Vagina (tissue), 2 donors: ENCODE data around the gene DAPK3. TPM values are rescaled to one million over a fixed set of nuclear protein-coding genes. Genes with fewer than 3 reads are reported as not detected.
"Not testable (repeated sequence)": the region's sequence is repeated elsewhere in the genome, so short reads cannot be mapped to it uniquely, and the experiment has no call there.

Experiments
- DNase-seq, 2 donors: peaks; one replicate each; pipeline ENCODE4 v3.0.0-alpha.2; 2017; ENCODE audit errors: extremely low spot score in 2 of 2
- H3K27ac ChIP-seq: fragments of 200-600 bp; sonication (generic); one replicate; pipeline ENCODE4 v1.5.1; 2019
- H3K27me3 ChIP-seq: fragments of 200-600 bp; sonication (generic); one replicate; pipeline ENCODE4 v1.5.1; 2019
- H3K36me3 ChIP-seq, 2 donors: fragments of 200-600 bp; sonication (generic); one replicate each; pipeline ENCODE4 v1.5.1; 2017 to 2019
- H3K4me1 ChIP-seq: fragments of 200-600 bp; sonication (generic); one replicate; pipeline ENCODE4 v1.5.1; 2019
- H3K4me3 ChIP-seq, 2 donors: fragments of 200-600 bp; sonication (generic); 1 replicate in 1 of 2; 2 replicates in 1 of 2; pipeline ENCODE4 v1.5.1; 2016 to 2019
- H3K9me3 ChIP-seq: fragments of 200-600 bp; sonication (generic); one replicate; pipeline ENCODE4 v1.5.1; 2019
- POLR2A ChIP-seq, 2 donors: fragments of 450-650 bp; IDR thresholded peaks; one replicate each; pipeline ENCODE4 v1.6.1; 2017; ENCODE audit warnings: antibody characterized with exemption in 2 of 2, mild to moderate bottlenecking in 2 of 2, moderate library complexity in 2 of 2
- POLR2AphosphoS5 ChIP-seq, 2 donors: sonication (generic); formaldehyde crosslinking; IDR thresholded peaks; one replicate each; pipeline ENCODE4 v1.9.0; 2017; ENCODE audit warnings: antibody characterized with exemption in 2 of 2, mild to moderate bottlenecking in 2 of 2, low read depth in 1 of 2; ENCODE audit not compliant: insufficient read depth in 1 of 2
- intact Hi-C: fragments of 100-400 bp; cut with DNase I; formaldehyde crosslinking; loops from one replicate; pipeline ENCODE4 v1.15.1; 2023
- total RNA-seq: library from RNA; depleted of rRNA; stranded (reverse); fragments of >200 nt; gene quantifications from one replicate; pipeline ENCODE4 v1.2.3, GENCODE V29; 2016
- TF ChIP-seq, protein P1 (sequence below), 3 experiments: fragments of 450-650 bp in 2 of 3; fragments of 200-600 bp in 1 of 3; sonication (generic) in 1 of 3; IDR thresholded peaks; one replicate each; pipeline ENCODE4 v1.5.1; 2017 to 2019; ENCODE audit warnings: antibody characterized with exemption in 3 of 3, mild to moderate bottlenecking in 2 of 3, moderate library complexity in 2 of 3

DAPK3 gene
- total RNA-seq, 1 donor from 2014 or later, result 62.4 TPM

- Histone ChIP-seq H3K36me3 (peaks cover 0 to 19% of the 10 kb centered on the region in 2 donors), H3K27me3 (no peaks in the 10 kb centered on the region), H3K27ac (no peak overlapping the region), H3K4me1 (peaks cover 48% of the 10 kb centered on the region), H3K4me3 (no peak overlapping the region), H3K9me3 (no peaks in the 10 kb centered on the region)
- DNase-seq, result no peak
- intact Hi-C loops, result no loop called here
- TF ChIP-seq POLR2AphosphoS5 (IDR thresholded peaks at IDR 0.05; ENCODE audit: insufficient read depth in 1 of 2, low read depth in 1 of 2) (no peak), POLR2A (IDR thresholded peaks at IDR 0.05) (no peak)
- TF ChIP-seq, protein P1, sequence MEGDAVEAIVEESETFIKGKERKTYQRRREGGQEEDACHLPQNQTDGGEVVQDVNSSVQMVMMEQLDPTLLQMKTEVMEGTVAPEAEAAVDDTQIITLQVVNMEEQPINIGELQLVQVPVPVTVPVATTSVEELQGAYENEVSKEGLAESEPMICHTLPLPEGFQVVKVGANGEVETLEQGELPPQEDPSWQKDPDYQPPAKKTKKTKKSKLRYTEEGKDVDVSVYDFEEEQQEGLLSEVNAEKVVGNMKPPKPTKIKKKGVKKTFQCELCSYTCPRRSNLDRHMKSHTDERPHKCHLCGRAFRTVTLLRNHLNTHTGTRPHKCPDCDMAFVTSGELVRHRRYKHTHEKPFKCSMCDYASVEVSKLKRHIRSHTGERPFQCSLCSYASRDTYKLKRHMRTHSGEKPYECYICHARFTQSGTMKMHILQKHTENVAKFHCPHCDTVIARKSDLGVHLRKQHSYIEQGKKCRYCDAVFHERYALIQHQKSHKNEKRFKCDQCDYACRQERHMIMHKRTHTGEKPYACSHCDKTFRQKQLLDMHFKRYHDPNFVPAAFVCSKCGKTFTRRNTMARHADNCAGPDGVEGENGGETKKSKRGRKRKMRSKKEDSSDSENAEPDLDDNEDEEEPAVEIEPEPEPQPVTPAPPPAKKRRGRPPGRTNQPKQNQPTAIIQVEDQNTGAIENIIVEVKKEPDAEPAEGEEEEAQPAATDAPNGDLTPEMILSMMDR (IDR thresholded peaks at IDR 0.05), result no peak
These were observed 43.1 kb upstream of the DAPK3 start for GRCh38 chr19:4013886-4014540.

- intact Hi-C loops, result no loop called here
- TF ChIP-seq POLR2A (IDR thresholded peaks at IDR 0.05) (no peak), POLR2AphosphoS5 (IDR thresholded peaks at IDR 0.05; ENCODE audit: insufficient read depth in 1 of 2, low read depth in 1 of 2) (no peak)
- TF ChIP-seq, protein P1 (IDR thresholded peaks at IDR 0.05), result no peak
- H3K9me3 ChIP-seq, result no peaks in the 10 kb centered on the region
- no peaks in the 10 kb centered on the region for H3K27me3 ChIP-seq
- DNase-seq, result no peak
- H3K4me3 ChIP-seq, result no peak overlapping the region
- no peak overlapping the region for H3K27ac ChIP-seq
- peaks cover 53% of the 10 kb centered on the region for H3K4me1 ChIP-seq
- peaks cover 0 to 16% of the 10 kb centered on the region in 2 donors for H3K36me3 ChIP-seq
These were observed 42.2 kb upstream of the DAPK3 start for GRCh38 chr19:4012975-4013634.

DNA sequence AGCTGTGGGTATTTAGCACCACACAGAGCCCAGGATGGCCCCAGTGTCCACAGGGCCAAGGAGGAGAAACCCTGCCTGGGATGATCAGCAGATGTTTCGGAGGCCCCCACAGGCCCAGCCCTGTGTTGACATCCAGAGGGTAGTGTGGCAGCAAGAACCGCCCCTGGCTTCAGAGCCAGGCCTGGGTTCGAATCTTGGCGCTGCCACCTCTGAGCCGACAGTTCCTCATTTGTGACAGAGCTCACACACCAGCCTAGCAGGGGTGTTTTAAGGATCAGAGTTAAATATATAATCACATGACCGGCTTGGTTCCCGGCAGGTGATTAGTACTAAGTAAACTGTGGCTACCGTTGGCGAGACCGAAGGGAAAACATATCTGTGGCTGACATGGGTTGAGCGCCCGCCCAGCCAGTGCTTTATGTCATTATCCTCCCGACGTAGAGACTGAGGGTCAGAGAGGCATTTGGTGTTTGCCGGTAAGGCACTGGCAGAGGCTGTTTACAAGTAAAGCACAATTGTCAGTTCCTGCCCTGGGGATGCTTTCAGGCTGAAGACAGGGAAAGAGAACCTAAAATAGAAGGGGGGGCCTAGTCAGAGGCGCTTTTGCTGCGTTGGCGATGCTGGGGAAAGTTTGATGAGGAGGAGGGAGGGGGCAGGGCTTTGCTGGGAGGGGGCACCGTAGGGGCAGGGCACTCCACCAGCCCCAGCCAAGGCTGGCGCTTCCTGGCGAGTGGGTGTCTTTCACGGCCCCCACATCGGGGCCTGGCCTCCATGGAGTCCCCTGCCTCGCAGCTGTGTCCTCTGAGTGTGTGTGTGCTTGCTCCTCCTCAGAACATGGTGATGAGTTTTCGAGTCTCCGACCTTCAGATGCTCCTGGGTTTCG lies 41.4 kb upstream of the DAPK3 start:
- intact Hi-C loops, result no loop called here
- TF ChIP-seq POLR2AphosphoS5 (IDR thresholded peaks at IDR 0.05; ENCODE audit: insufficient read depth in 1 of 2, low read depth in 1 of 2) (no peak), POLR2A (IDR thresholded peaks at IDR 0.05) (no peak)
- TF ChIP-seq, protein P1 (IDR thresholded peaks at IDR 0.05), result no peak
- no peaks in the 10 kb centered on the region for H3K27me3 ChIP-seq
- DNase-seq, result no peak
- H3K4me1 ChIP-seq, result peaks cover 54% of the 10 kb centered on the region
- H3K27ac ChIP-seq, result no peak overlapping the region
- peaks cover 0 to 9% of the 10 kb centered on the region in 2 donors for H3K36me3 ChIP-seq
- no peaks in the 10 kb centered on the region for H3K9me3 ChIP-seq
- H3K4me3 ChIP-seq, result no peak overlapping the region

GRCh38 chr19:4011430-4011829 lies 40.5 kb upstream of the DAPK3 start:
- H3K36me3 ChIP-seq, intact Hi-C loops, H3K27me3 ChIP-seq, H3K9me3 ChIP-seq, H3K27ac ChIP-seq, H3K4me3 ChIP-seq, DNase-seq: not testable (repeated sequence)
- H3K4me1 ChIP-seq, result peaks cover 60% of the 10 kb centered on the region

GRCh38 chr19:4010808-4011110 lies 39.9 kb upstream of the DAPK3 start:
- Histone ChIP-seq H3K4me1 (peaks cover 57% of the 10 kb centered on the region), H3K9me3 (no peaks in the 10 kb centered on the region), H3K4me3 (no peak overlapping the region), H3K36me3 (peaks cover 0 to 9% of the 10 kb centered on the region in 2 donors), H3K27me3 (no peaks in the 10 kb centered on the region), H3K27ac (no peak overlapping the region)
- no peak for TF ChIP-seq POLR2A (IDR thresholded peaks at IDR 0.05)
- TF ChIP-seq, protein P1 (IDR thresholded peaks at IDR 0.05), result no peak
- no peak for TF ChIP-seq POLR2AphosphoS5 (IDR thresholded peaks at IDR 0.05; ENCODE audit: insufficient read depth in 1 of 2, low read depth in 1 of 2)
- intact Hi-C loops, result no loop called here
- no peak for DNase-seq
